SK-N-MC (cell line): ENCODE data around the gene PHETA1.

Experiments
- EZH2 ChIP-seq: fragments of 200-600 bp; sonication (generic); IDR thresholded peaks from one replicate; pipeline ENCODE4 v1.6.1; 2017; ENCODE audit warnings: antibody characterized with exemption
- POLR2AphosphoS5 ChIP-seq: IDR thresholded peaks from 2 replicates; pipeline ENCODE4 v1.6.1; 2012; ENCODE audit warnings: mild to moderate bottlenecking, low read depth, low read length, borderline replicate concordance

GRCh38 chr12:111384596-111384995 lies 15.7 kb upstream of the PHETA1 start:
- TF ChIP-seq POLR2AphosphoS5 (no peak), EZH2 (no peak)
